Memory B cell (primary cell): ENCODE results near the gene CCL7.
A peak's percentile ranks its signal among the peaks of the same experiment; 100 is the strongest.

ENCODE experiments used
- ATAC-seq: fragments of 150-1000 bp; cut with Tn5 transposase; 2 replicates; pipeline ENCODE4 v1.10.0; 2021; ENCODE audit warnings: low read depth, mild to moderate bottlenecking, moderate library complexity
- DNase-seq, 2 donors: peaks; one replicate each; pipeline ENCODE4 v3.0.0; 2022; ENCODE audit warnings: low spot score in 2 of 2
- H3K27ac Mint-ChIP-seq: one replicate; pipeline ENCODE4 v1.8.0; 2022; ENCODE audit warnings: mild to moderate bottlenecking, moderate library complexity, mixed read lengths
- H3K27me3 Mint-ChIP-seq: one replicate; pipeline ENCODE4 v1.8.0; 2022; ENCODE audit warnings: mixed read lengths
- H3K36me3 Mint-ChIP-seq: one replicate; pipeline ENCODE4 v1.8.0; 2022; ENCODE audit warnings: mild to moderate bottlenecking, mixed read lengths
- H3K4me1 Mint-ChIP-seq: one replicate; pipeline ENCODE4 v1.8.0; 2022; ENCODE audit warnings: mixed read lengths
- H3K4me3 Mint-ChIP-seq: one replicate; pipeline ENCODE4 v1.8.0; 2022; ENCODE audit warnings: mild to moderate bottlenecking, moderate library complexity, mixed read lengths
- H3K9me3 Mint-ChIP-seq: one replicate; pipeline ENCODE4 v1.8.0; 2022; ENCODE audit warnings: mixed read lengths

CCL7 gene

DNA sequence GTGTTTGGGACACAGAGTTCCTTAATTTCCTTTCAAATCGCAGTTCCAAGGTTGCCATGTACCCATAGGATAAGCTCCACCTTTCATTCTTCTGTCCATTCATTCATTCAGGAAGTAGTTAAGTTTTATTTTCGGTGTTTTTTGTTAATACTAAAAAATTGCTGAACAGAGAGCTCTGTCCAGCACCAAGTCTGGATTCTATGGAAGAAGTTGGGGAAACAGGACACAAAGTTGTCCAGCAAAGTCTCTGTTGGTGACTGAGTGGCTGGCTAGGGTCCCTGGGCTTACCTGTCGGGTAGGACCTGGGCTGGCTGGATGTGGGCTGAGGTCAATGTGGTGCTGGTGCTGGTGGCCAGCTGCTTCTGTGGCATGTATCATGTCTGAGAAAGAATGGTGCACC is 32.6 kb upstream of the CCL7 start:
- no peak overlapping the region for H3K27ac Mint-ChIP-seq
- no peak overlapping the region for H3K4me3 Mint-ChIP-seq
- no peaks in the 10 kb centered on the region for H3K36me3 Mint-ChIP-seq
- H3K9me3 Mint-ChIP-seq, result no peaks in the 10 kb centered on the region
- peaks cover 3% of the 10 kb centered on the region for H3K27me3 Mint-ChIP-seq
- peaks cover 18% of the 10 kb centered on the region for H3K4me1 Mint-ChIP-seq
- ATAC-seq (no peak), DNase-seq (no peak)

DNA sequence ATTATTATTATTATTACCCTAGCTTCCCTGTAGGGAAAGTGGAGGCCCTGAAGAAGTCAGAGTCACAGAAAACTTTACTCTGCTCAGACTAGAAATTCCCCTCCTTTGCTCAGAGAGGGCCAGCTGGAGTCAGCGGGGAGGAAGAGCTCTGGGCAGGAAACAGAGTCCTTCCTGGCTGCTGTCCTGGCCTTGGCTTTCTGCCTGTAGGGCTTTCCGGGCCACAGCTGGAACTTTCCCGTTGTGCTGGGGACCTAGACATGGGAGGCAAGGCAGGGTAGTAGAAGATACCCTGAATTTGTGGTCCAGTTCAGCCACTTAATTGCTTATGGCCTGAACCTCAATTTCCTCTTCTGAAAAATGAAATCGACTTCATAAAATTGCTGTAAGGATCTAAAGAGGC is 29.0 kb upstream of the CCL7 start:
- no peak overlapping the region for H3K4me3 Mint-ChIP-seq
- H3K4me1 Mint-ChIP-seq, result peaks cover 18% of the 10 kb centered on the region
- ATAC-seq (no peak), DNase-seq (no peak)
- no peaks in the 10 kb centered on the region for H3K9me3 Mint-ChIP-seq
- H3K36me3 Mint-ChIP-seq, result no peaks in the 10 kb centered on the region
- no peak overlapping the region for H3K27ac Mint-ChIP-seq
- no peaks in the 10 kb centered on the region for H3K27me3 Mint-ChIP-seq

DNA sequence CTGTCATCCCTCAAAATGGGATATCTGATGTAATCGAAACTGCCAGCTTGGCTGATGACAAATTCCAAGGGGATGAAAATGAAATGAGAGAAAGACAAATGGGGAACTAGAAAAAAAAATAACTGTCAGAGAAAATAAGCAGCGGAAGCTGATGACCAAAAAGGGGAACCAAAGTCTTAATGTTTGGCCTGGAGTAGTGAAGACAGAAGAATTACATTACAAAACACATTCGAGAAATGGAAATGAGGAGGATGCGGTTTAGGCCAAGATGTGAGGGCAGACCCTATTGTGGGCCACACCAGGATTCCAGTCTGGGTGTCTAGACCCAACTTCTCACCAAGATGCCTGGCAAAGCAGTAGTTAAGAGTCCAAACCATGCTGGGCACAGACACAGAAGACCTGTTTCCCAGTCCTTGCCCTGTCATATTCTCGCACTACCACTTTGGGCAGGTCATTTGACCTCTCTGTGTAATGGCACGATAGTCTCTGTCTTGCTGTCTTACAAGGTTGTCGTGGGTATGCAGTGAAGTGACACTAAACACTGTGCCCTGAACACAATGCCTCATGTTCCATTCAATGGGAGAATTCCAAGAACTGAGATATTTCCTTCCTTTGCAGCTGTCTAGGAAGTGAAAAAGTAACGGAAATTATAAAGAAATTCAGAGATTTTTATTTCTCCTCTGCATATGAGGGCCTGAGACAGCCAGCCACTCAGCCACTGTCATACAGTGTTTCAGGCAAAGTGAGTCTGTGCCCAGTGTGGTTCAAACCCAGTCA is 27.2 kb upstream of the CCL7 start:
- H3K27ac Mint-ChIP-seq, result no peak overlapping the region
- H3K4me1 Mint-ChIP-seq, result peaks cover 20% of the 10 kb centered on the region
- H3K9me3 Mint-ChIP-seq, result no peaks in the 10 kb centered on the region
- DNase-seq (peak in 1 of 2 donors; percentile 7), ATAC-seq (peak; percentile 80)
- peak overlapping the region; percentile 22 for H3K4me3 Mint-ChIP-seq
- no peaks in the 10 kb centered on the region for H3K36me3 Mint-ChIP-seq
- peaks cover 1% of the 10 kb centered on the region for H3K27me3 Mint-ChIP-seq

DNA sequence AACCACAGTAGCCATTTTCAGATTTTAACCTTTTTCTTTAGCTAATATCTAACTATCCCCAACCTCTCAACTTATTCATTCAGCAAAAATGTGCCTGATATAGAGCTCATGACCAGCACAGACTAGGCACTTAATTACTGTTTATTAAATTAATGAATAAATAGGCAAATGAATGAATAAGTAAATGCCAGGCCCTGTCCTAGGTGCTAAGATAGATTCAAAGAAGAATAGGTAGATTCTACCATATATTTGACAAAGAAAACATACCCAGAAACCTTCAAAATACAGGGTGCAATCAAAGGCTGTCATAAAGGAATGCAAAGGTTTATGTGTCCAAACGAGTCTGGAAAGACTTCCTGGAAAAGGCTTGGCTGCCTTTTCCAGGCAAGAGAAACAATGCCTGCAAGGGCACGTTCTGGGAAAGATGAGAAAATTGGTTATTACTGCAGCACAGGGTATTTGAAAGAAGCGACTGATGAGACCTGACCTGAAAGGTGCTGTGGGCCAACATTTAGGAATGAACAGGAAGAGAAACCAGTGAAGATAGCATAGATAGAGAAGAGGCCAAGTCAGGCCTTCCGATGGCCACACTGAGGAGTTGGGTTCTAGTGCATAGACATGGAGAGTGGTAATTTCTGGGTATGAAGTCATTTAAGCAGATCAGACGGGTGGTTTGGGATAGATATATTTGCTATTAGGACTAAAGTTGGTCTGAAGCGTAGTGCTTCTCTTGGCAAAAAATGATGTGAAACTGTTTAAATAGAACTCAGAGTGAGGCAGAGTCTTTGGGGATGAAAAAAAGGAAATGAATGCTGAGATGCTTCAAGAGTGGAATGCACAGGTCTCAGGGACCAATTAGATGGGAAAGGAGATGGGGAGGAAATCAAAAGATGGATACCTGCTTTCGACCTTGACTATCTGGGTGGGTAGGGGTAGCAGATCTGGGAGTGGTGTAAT is 26.4 kb upstream of the CCL7 start:
- no peak overlapping the region for H3K4me3 Mint-ChIP-seq
- peak; percentile 45 for ATAC-seq
- H3K27ac Mint-ChIP-seq, result no peak overlapping the region
- peaks cover 20% of the 10 kb centered on the region for H3K4me1 Mint-ChIP-seq
- H3K36me3 Mint-ChIP-seq, result no peaks in the 10 kb centered on the region
- no peak for DNase-seq
- peaks cover 5% of the 10 kb centered on the region for H3K27me3 Mint-ChIP-seq
- no peaks in the 10 kb centered on the region for H3K9me3 Mint-ChIP-seq

DNA sequence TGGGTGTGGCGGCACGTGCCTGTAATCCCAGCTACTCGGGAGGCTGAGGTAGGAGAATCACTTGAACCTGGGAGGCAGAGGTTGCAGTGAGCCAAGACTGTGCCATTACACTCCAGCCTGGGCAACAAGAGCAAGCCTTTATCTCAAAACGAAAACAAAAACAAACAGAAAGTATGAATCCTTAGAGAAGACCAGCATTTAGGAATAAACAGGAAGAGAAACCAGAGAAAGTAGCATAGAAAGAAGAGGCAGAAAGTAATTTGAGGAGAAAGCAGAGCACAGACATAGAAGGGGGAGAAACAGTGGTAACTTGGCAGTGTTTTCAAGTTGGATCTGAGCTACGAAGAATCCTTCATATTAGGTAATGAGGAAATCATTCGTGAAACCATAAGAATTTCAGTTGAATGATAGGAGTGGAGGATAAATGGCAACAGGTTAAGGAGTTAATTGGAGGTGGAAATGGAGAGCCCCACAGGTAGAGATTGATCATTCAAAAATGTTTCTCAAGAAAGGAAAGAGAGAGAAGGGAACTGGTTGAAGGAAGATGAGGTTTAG is 24.6 kb upstream of the CCL7 start:
- Mint-ChIP-seq H3K4me3 (no peak overlapping the region), H3K27ac (no peak overlapping the region), H3K4me1 (peaks cover 17% of the 10 kb centered on the region), H3K36me3 (no peaks in the 10 kb centered on the region), H3K27me3 (peaks cover 10% of the 10 kb centered on the region), H3K9me3 (no peaks in the 10 kb centered on the region)
- ATAC-seq, result no peak
- DNase-seq, result no peak

DNA sequence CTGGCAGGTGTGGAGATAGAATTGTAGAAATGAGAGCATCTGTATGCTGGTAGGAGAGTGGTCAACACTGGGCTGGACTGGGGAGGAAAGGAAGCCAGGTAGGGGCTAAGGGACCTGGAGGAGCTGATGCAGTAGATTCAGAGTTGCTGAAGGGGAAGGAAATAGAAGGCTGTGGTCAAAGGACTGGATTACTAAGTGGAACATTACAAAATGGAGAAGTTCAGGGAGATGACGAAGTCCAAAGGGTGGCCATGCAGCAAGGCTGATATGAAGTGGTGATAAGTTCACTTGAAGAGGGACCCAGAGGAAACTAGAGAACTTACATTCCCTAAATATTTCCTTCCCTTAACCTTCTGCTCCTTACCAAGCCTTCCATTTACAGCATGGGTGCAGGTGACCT is 23.6 kb upstream of the CCL7 start:
- H3K4me1 Mint-ChIP-seq, result peaks cover 20% of the 10 kb centered on the region
- no peaks in the 10 kb centered on the region for H3K9me3 Mint-ChIP-seq
- peak; percentile 33 for ATAC-seq
- H3K4me3 Mint-ChIP-seq, result no peak overlapping the region
- DNase-seq, result no peak
- no peaks in the 10 kb centered on the region for H3K36me3 Mint-ChIP-seq
- H3K27me3 Mint-ChIP-seq, result peaks cover 17% of the 10 kb centered on the region
- no peak overlapping the region for H3K27ac Mint-ChIP-seq

DNA sequence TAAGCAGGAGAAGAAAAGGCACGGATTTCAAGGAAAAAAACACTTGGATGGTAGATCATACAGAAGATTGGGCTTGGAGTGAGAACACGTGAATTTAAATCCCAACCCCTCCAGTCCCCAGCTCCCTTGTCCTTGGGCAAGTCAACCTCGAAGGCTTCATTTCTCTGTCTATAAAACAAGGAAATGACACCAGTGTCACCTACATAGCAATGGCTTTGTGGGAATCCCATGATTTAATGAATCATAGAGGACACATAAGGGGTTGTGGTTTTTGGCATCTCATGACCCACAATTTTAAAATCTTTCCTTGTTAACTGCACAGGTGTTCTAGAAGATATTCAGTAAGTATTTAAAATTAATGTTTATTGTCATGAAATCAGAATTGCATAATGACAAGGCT is 23.1 kb upstream of the CCL7 start:
- H3K4me3 Mint-ChIP-seq, result no peak overlapping the region
- peaks cover 25% of the 10 kb centered on the region for H3K4me1 Mint-ChIP-seq
- H3K27ac Mint-ChIP-seq, result no peak overlapping the region
- DNase-seq (no peak), ATAC-seq (no peak)
- H3K36me3 Mint-ChIP-seq, result no peaks in the 10 kb centered on the region
- H3K27me3 Mint-ChIP-seq, result peaks cover 17% of the 10 kb centered on the region
- H3K9me3 Mint-ChIP-seq, result no peaks in the 10 kb centered on the region

DNA sequence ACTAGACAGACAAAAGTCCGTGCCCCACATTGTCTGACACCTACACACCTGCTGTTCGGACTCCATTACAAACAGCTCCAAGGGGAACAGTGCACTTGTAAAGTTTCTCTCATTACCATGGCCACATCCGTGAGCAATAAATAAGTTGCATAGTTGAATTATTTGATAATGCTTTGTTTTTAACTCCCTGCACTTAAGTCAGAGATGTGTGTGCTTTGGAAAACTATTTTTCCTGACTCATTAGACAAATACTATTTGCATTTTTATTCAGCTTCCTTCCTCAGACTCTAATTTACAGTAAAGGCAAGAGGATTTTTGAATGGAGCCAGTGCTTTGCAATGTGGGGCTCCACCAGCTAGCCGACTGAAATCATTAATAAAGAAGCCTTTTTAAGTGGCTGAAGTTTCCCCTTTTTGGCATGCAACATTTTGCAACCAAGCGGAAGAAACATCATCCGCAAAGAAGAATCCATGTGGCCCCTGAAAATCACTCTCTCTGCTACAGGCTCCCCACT is 21.5 kb upstream of the CCL7 start:
- H3K4me1 Mint-ChIP-seq, result peaks cover 17% of the 10 kb centered on the region
- DNase-seq, result no peak
- no peak overlapping the region for H3K4me3 Mint-ChIP-seq
- ATAC-seq, result no peak
- no peaks in the 10 kb centered on the region for H3K36me3 Mint-ChIP-seq
- H3K27ac Mint-ChIP-seq, result no peak overlapping the region
- H3K9me3 Mint-ChIP-seq, result no peaks in the 10 kb centered on the region
- H3K27me3 Mint-ChIP-seq, result peaks cover 22% of the 10 kb centered on the region

DNA sequence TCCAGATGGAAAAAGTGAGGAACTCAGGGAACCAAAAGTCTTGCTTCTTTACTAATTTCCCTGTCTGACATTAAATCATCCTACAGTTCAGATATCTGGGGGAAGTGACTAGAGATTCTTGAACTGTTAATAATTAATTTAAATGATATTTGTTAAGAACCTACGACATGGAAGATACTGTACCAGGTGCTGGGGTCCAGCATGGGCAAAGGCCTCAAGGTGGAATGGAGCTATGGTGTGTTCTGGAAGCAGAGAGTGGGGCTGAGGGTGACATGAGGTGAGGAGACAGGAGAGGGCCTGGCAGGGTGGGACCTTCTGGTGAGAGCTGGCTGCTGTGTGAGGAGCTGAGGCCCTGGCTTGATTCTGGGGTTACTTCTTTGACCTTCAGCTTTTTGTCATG is 21.0 kb upstream of the CCL7 start:
- no peak for ATAC-seq
- Mint-ChIP-seq H3K27ac (no peak overlapping the region), H3K36me3 (no peaks in the 10 kb centered on the region), H3K9me3 (no peaks in the 10 kb centered on the region), H3K4me1 (peaks cover 17% of the 10 kb centered on the region), H3K27me3 (peaks cover 22% of the 10 kb centered on the region), H3K4me3 (no peak overlapping the region)
- DNase-seq, result no peak

DNA sequence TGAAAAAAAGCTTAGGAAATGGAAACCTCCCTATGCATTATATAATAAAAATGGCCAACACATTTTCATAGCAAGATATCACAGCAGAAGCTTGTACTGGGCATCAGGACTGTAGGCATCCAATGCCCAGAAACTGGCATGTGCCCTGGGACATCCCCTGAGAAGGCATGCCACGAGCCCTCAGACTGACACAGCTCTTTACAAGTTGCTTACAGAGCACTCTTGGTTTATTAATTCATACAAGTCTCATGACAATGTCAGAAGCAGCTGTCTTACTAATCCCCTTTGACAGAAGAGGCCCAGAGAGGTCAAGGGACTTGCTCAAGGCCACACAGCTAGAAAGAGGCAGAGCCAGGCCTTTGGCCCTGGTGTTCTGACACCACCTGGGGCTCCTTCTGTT is 20.5 kb upstream of the CCL7 start:
- no peak overlapping the region for H3K4me3 Mint-ChIP-seq
- ATAC-seq, result no peak
- H3K36me3 Mint-ChIP-seq, result no peaks in the 10 kb centered on the region
- H3K9me3 Mint-ChIP-seq, result no peaks in the 10 kb centered on the region
- peaks cover 23% of the 10 kb centered on the region for H3K27me3 Mint-ChIP-seq
- no peak for DNase-seq
- no peak overlapping the region for H3K27ac Mint-ChIP-seq
- H3K4me1 Mint-ChIP-seq, result peaks cover 17% of the 10 kb centered on the region

DNA sequence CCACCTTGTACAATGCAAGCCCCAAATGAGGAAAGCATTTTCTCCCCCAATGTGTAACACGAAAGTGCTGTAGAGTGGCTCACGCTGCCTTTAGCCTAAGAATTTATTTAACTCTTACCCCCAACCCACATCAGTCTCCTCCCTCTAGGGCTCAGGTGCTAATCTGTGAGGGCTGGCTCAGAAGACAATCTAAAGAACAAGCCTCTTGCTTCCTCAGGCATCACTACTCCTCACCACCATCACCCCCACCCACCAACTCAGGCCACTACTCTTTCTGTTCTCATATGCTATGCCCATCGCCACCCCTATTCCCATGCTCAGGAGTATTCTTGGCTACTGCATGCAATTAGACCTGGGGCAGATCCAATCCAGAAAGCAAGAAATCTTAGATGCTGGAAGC is 18.8 kb upstream of the CCL7 start:
- peaks cover 21% of the 10 kb centered on the region for H3K4me1 Mint-ChIP-seq
- H3K4me3 Mint-ChIP-seq, result no peak overlapping the region
- no peak overlapping the region for H3K27ac Mint-ChIP-seq
- no peaks in the 10 kb centered on the region for H3K9me3 Mint-ChIP-seq
- no peak for ATAC-seq
- H3K27me3 Mint-ChIP-seq, result peaks cover 28% of the 10 kb centered on the region
- DNase-seq, result no peak
- H3K36me3 Mint-ChIP-seq, result no peaks in the 10 kb centered on the region

DNA sequence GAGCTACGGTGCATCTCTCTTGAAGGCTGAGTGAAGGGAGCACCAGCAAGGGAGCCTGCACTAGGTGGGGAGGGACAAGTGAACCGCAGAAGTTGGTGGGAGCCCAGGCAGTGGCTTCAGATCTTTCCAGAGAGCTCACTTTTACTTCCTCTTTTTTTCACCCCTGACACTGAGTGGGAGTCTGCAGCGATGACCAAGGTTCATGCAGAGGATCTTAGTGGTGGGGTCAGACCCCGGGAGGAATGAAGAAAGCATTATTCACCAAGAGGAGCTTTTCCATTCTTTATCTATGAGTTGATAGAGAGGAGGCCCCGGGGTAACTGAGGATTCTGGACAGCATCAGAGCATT is 18.0 kb upstream of the CCL7 start:
- Mint-ChIP-seq H3K27me3 (peaks cover 28% of the 10 kb centered on the region), H3K27ac (peak overlapping the region; percentile 80), H3K4me1 (peaks cover 17% of the 10 kb centered on the region), H3K36me3 (no peaks in the 10 kb centered on the region), H3K4me3 (no peak overlapping the region), H3K9me3 (no peaks in the 10 kb centered on the region)
- DNase-seq (no peak), ATAC-seq (peak; percentile 54)

DNA sequence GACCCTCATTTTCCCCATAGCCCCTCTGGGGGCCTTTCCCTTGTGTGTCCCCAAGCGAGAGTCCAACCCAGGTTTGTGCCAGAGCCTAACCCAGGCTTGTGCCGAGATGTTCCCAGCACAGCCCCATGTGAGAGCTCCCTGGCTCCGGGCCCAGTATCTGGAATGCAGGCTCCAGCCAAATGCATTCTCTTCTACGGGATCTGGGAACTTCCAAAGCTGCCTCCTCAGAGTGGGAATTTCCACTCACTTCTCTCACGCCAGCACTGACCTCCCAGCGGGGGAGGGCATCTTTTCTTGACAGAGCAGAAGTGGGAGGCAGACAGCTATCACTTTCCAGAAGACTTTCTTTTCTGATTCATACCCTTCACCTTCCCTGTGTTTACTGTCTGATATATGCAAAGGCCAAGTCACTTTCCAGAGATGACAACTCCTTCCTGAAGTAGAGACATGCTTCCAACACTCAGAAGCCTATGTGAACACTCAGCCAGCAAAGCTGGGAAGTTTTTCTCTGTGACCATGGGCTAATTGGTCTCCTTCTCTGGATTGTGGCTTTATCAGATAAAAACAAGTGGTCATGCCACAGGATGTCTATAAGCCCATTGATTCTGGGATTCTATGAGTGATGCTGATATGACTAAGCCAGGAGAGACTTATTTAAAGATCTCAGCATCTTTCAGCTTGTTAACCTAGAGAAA is 17.4 kb upstream of the CCL7 start:
- H3K4me3 Mint-ChIP-seq, result no peak overlapping the region
- ATAC-seq (no peak), DNase-seq (no peak)
- H3K36me3 Mint-ChIP-seq, result no peaks in the 10 kb centered on the region
- H3K9me3 Mint-ChIP-seq, result no peaks in the 10 kb centered on the region
- H3K27ac Mint-ChIP-seq, result no peak overlapping the region
- H3K27me3 Mint-ChIP-seq, result peaks cover 31% of the 10 kb centered on the region
- H3K4me1 Mint-ChIP-seq, result peaks cover 17% of the 10 kb centered on the region

DNA sequence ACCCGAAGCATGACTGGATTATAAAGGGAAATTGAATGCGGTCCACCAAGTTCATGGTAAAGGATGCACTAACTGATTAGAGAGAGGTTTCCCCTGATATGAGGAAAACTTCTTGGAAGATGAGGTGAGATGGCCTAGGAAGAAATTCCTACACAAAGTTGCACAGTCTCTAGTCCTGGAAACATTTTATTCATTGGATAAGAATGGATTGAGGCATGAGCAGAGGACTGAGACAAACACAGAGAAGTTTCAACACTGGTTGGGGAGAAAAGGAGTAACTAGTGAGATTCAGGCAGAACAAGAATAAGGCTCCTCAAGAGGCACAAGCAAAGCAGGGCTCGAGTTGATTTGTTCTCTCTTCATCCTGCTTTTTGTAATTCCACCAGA is 16.9 kb upstream of the CCL7 start:
- Mint-ChIP-seq H3K4me1 (peaks cover 17% of the 10 kb centered on the region), H3K27me3 (peaks cover 34% of the 10 kb centered on the region), H3K4me3 (no peak overlapping the region), H3K27ac (no peak overlapping the region), H3K9me3 (no peaks in the 10 kb centered on the region), H3K36me3 (no peaks in the 10 kb centered on the region)
- ATAC-seq, result no peak
- DNase-seq, result no peak
